ENCODE results near the gene UNC5B.

UNC5B gene

GRCh38 chr10:71339796-71340589 lies 127.6 kb downstream of the UNC5B start:
- no peak overlapping the region for H3K27ac ChIP-seq

GRCh38 chr10:71342573-71343391 lies 130.4 kb downstream of the UNC5B start:
- no peak for TF ChIP-seq CTCF (conservative IDR thresholded peaks at IDR 0.05)
- H3K27ac ChIP-seq, result no peak overlapping the region

More at GRCh38 chr10:71339796-71340589, 127.6 kb downstream of the UNC5B start:
- no peak for TF ChIP-seq CTCF (conservative IDR thresholded peaks at IDR 0.05)

- H3K27ac ChIP-seq, result no peak overlapping the region
- TF ChIP-seq CTCF (conservative IDR thresholded peaks at IDR 0.05), result no peak
Observed at GRCh38 chr10:71343392-71343773, 131.0 kb downstream of the UNC5B start.

GRCh38 chr10:71344154-71344925 lies 132.0 kb downstream of the UNC5B start:
- H3K27ac ChIP-seq, result no peak overlapping the region
- TF ChIP-seq CTCF (conservative IDR thresholded peaks at IDR 0.05), result no peak

GRCh38 chr10:71344993-71345480 lies 132.7 kb downstream of the UNC5B start:
- TF ChIP-seq CTCF (conservative IDR thresholded peaks at IDR 0.05), result no peak
- H3K27ac ChIP-seq, result no peak overlapping the region

- H3K27ac ChIP-seq, result no peak overlapping the region
- TF ChIP-seq CTCF (conservative IDR thresholded peaks at IDR 0.05), result no peak
Observed at GRCh38 chr10:71345694-71346093, 133.3 kb downstream of the UNC5B start.
